ENCODE results near the gene CCL4. TPM values are rescaled to one million over a fixed set of nuclear protein-coding genes. Genes with fewer than 3 reads are reported as not detected.
"Not testable (repeated sequence)": the region's sequence is repeated elsewhere in the genome, so short reads cannot be mapped to it uniquely, and the experiment has no call there.

The CCL4 gene
- total RNA-seq, 1 experiment from 2014 or later: not detected

DNA sequence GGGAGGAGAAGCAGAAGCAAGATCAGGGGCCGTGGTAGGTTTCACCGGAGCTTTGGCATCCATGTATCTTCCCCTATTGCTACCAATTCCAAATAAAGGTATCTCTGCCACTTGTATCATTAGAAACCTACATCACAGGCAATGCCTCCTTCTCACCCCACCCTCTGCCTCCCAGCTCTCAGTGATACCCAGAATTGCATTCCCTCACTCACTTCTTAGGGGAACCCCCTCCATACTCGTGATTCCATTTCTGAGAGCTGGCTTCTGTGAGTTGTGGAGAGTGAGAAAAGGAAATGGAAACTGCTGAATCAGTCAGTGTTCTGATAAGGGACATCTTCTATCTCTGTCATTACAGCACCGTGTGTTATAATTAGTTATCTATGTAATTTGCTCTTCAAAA is 11.4 kb upstream of the CCL4 start:
- Histone ChIP-seq H3K14ac (ENCODE audit: insufficient read depth, low read length) (no peak overlapping the region), H2BK120ac (ENCODE audit: low read depth, low read length, poor library complexity, severe bottlenecking) (no peak overlapping the region), H4K91ac (ENCODE audit: insufficient read length, low read depth, low read length) (no peak overlapping the region), H3K23ac (ENCODE audit: insufficient read length, low read depth, low read length) (no peak overlapping the region), H2BK12ac (ENCODE audit: insufficient read length, low read depth, low read length) (no peak overlapping the region), H3K4me2 (ENCODE audit: insufficient read depth, insufficient read length, low read length) (no peak overlapping the region), H3K4ac (ENCODE audit: low read depth, low read length) (no peak overlapping the region), H4K20me1 (ENCODE audit: control insufficient read depth, insufficient read depth, insufficient read length) (no peaks in the 10 kb centered on the region), H2BK20ac (ENCODE audit: low read depth, low read length, poor library complexity, severe bottlenecking) (no peak overlapping the region), H3K9ac (ENCODE audit: extremely low read depth, insufficient read length, low read length) (no peak overlapping the region), H4K8ac (replicated peaks; ENCODE audit: insufficient read length, low read depth, low read length) (no peak overlapping the region), H2AFZ (ENCODE audit: low read length) (no peak overlapping the region), H2AK5ac (ENCODE audit: insufficient read length, low read length) (no peak overlapping the region), H2BK15ac (ENCODE audit: low read depth, low read length) (no peak overlapping the region), H3K27me3 (ENCODE audit: insufficient read depth, low read length) (no peaks in the 10 kb centered on the region), H4K5ac (ENCODE audit: insufficient read length, low read depth, low read length) (no peak overlapping the region), H3K79me2 (ENCODE audit: insufficient read depth, low read length) (no peaks in the 10 kb centered on the region), H3K23me2 (ENCODE audit: insufficient read length, low read depth, low read length, poor library complexity, severe bottlenecking) (no peaks in the 10 kb centered on the region), H3K27ac (ENCODE audit: insufficient read length, low read depth, low read length) (no peak overlapping the region), H3K4me1 (ENCODE audit: insufficient read depth, low read length) (no peaks in the 10 kb centered on the region), H3K18ac (ENCODE audit: insufficient read length, low read depth, low read length) (no peak overlapping the region), H3K79me1 (ENCODE audit: insufficient read depth, low read depth, low read length, poor library complexity, severe bottlenecking) (no peaks in the 10 kb centered on the region), H2BK5ac (ENCODE audit: insufficient read length, low read length) (no peak overlapping the region), H3K56ac (ENCODE audit: insufficient read length, low read depth, low read length) (no peak overlapping the region), H3T11ph (ENCODE audit: low read length) (no peak overlapping the region), H3K9me3 (ENCODE audit: control insufficient read depth, low read depth, low read length) (no peaks in the 10 kb centered on the region)
- peaks cover 8 to 9% of the 10 kb centered on the region in 2 experiments for H3K4me1 Mint-ChIP-seq
- H3K36me3 Mint-ChIP-seq (ENCODE audit: insufficient read depth in 1 of 3, low read depth in 3 of 3): no peaks in the 10 kb centered on the region
- TF ChIP-seq, protein P1, sequence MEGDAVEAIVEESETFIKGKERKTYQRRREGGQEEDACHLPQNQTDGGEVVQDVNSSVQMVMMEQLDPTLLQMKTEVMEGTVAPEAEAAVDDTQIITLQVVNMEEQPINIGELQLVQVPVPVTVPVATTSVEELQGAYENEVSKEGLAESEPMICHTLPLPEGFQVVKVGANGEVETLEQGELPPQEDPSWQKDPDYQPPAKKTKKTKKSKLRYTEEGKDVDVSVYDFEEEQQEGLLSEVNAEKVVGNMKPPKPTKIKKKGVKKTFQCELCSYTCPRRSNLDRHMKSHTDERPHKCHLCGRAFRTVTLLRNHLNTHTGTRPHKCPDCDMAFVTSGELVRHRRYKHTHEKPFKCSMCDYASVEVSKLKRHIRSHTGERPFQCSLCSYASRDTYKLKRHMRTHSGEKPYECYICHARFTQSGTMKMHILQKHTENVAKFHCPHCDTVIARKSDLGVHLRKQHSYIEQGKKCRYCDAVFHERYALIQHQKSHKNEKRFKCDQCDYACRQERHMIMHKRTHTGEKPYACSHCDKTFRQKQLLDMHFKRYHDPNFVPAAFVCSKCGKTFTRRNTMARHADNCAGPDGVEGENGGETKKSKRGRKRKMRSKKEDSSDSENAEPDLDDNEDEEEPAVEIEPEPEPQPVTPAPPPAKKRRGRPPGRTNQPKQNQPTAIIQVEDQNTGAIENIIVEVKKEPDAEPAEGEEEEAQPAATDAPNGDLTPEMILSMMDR (conservative IDR thresholded peaks at IDR 0.05): no peak
- H3K9me3 Mint-ChIP-seq: no peaks in the 10 kb centered on the region
- no peak overlapping the region for H3K4me3 Mint-ChIP-seq
- peak; percentile 14 for DNase-seq
- no peak overlapping the region; a peak in 1 of 7 replicates for H3K27ac Mint-ChIP-seq
- WGBS (ENCODE audit: extremely low coverage, insufficient read length, low lambda C conversion rate): no CpG with 5 or more reads among the region's 4 CpGs
- H3K27me3 Mint-ChIP-seq (ENCODE audit: low read depth): peaks cover 8% of the 10 kb centered on the region

DNA sequence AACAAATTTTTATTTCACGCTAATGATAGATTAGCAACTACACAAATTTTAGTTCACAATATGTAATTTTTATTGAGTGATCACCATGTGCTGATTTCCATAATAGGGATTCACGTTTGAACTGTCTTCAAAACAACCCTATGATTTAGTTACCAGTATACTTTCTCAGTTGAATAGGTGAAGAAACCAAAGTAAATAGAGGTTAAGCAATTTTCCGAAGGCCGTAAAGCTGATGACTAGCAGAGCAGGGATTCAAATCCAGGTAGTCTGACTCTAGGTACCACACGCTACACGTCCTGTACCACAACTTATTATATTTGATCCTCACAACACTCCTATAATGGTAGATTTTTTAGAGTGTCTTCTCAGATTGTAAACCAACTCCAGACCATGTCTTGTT is 10.9 kb upstream of the CCL4 start:
- H3K9me3 ChIP-seq (ENCODE audit: control insufficient read depth, low read depth, low read length); H3T11ph ChIP-seq (ENCODE audit: low read length); H3K9ac ChIP-seq (ENCODE audit: extremely low read depth, insufficient read length, low read length); H2AK5ac ChIP-seq (ENCODE audit: insufficient read length, low read length); H3K4ac ChIP-seq (ENCODE audit: low read depth, low read length); DNase-seq; H2BK20ac ChIP-seq (ENCODE audit: low read depth, low read length, poor library complexity, severe bottlenecking); H3K14ac ChIP-seq (ENCODE audit: insufficient read depth, low read length); H2AFZ ChIP-seq (ENCODE audit: low read length); H3K4me1 Mint-ChIP-seq; H3K27me3 ChIP-seq (ENCODE audit: insufficient read depth, low read length); H3K36me3 Mint-ChIP-seq (ENCODE audit: insufficient read depth in 1 of 3, low read depth in 3 of 3); H3K4me1 ChIP-seq (ENCODE audit: insufficient read depth, low read length); H3K18ac ChIP-seq (ENCODE audit: insufficient read length, low read depth, low read length); H3K27ac Mint-ChIP-seq; H2BK5ac ChIP-seq (ENCODE audit: insufficient read length, low read length); H2BK15ac ChIP-seq (ENCODE audit: low read depth, low read length); H3K79me1 ChIP-seq (ENCODE audit: insufficient read depth, low read depth, low read length, poor library complexity, severe bottlenecking); H3K9me3 Mint-ChIP-seq; H3K27ac ChIP-seq (ENCODE audit: insufficient read length, low read depth, low read length); H3K23me2 ChIP-seq (ENCODE audit: insufficient read length, low read depth, low read length, poor library complexity, severe bottlenecking); H2BK12ac ChIP-seq (ENCODE audit: insufficient read length, low read depth, low read length); H4K91ac ChIP-seq (ENCODE audit: insufficient read length, low read depth, low read length); H3K56ac ChIP-seq (ENCODE audit: insufficient read length, low read depth, low read length); H2BK120ac ChIP-seq (ENCODE audit: low read depth, low read length, poor library complexity, severe bottlenecking); H3K23ac ChIP-seq (ENCODE audit: insufficient read length, low read depth, low read length); H3K79me2 ChIP-seq (ENCODE audit: insufficient read depth, low read length); H4K8ac ChIP-seq (replicated peaks; ENCODE audit: insufficient read length, low read depth, low read length); H3K27me3 Mint-ChIP-seq (ENCODE audit: low read depth); H4K20me1 ChIP-seq (ENCODE audit: control insufficient read depth, insufficient read depth, insufficient read length); H3K4me3 Mint-ChIP-seq; H4K5ac ChIP-seq (ENCODE audit: insufficient read length, low read depth, low read length); H3K4me2 ChIP-seq (ENCODE audit: insufficient read depth, insufficient read length, low read length): not testable (repeated sequence)
- WGBS (ENCODE audit: extremely low coverage, insufficient read length, low lambda C conversion rate): no CpG with 5 or more reads among the region's 6 CpGs

All from H9 (cell line).